ENCODE measurements around the gene ATP8A2.

- TF ChIP-seq CTCF (IDR thresholded peaks at IDR 0.05; ENCODE audit: low read depth, low read length) (no peak), MAX (IDR thresholded peaks at IDR 0.05; ENCODE audit: low read depth, low read length) (no peak), POLR2A (IDR thresholded peaks at IDR 0.05; ENCODE audit: extremely low read depth, insufficient read length) (no peak), MYC (IDR thresholded peaks at IDR 0.05; ENCODE audit: low read depth, low read length) (no peak)
These were observed 45.8 kb downstream of the ATP8A2 start for GRCh38 chr13:25417535-25417934.

Data from NB4 (cell line).